Neural progenitor cell (in vitro differentiated cells): ENCODE results near the gene ATP1B3. TPM values are rescaled to one million over a fixed set of nuclear protein-coding genes. Genes with fewer than 3 reads are reported as not detected.

ENCODE experiments used
- DNase-seq: peaks from one replicate; pipeline ENCODE4 v3.0.0-alpha.2; 2016; ENCODE audit warnings: low spot score
- H2AFZ ChIP-seq: fragments of 200-600 bp; sonication (generic); replicated peaks from 2 replicates; pipeline ENCODE4 v1.6.1; 2016; ENCODE audit warnings: antibody characterized with exemption
- H3F3A ChIP-seq: fragments of 200-600 bp; sonication (generic); 2 replicates; pipeline ENCODE4 v1.6.1; 2016; ENCODE audit warnings: antibody characterized with exemption, low read depth
- H3K27ac ChIP-seq: fragments of 200-600 bp; sonication (generic); 2 replicates; pipeline ENCODE4 v1.5.1; 2016; ENCODE audit warnings: mild to moderate bottlenecking
- H3K27me3 ChIP-seq: fragments of 200-600 bp; sonication (generic); 2 replicates; pipeline ENCODE4 v1.6.1; 2016; ENCODE audit warnings: mild to moderate bottlenecking, moderate library complexity
- H3K36me3 ChIP-seq: fragments of 200-600 bp; sonication (generic); 2 replicates; pipeline ENCODE4 v1.5.1; 2016
- H3K4me1 ChIP-seq: fragments of 200-600 bp; sonication (generic); 2 replicates; pipeline ENCODE4 v1.6.1; 2016; ENCODE audit warnings: mixed run types
- H3K4me2 ChIP-seq: fragments of 200-600 bp; sonication (generic); 2 replicates; pipeline ENCODE4 v1.6.1; 2016
- H3K4me3 ChIP-seq: fragments of 200-600 bp; sonication (generic); 2 replicates; pipeline ENCODE4 v1.5.1; 2016
- H3K79me2 ChIP-seq: fragments of 200-600 bp; sonication (generic); 2 replicates; pipeline ENCODE4 v1.6.1; 2016; ENCODE audit warnings: low read depth
- H3K9ac ChIP-seq: fragments of 200-600 bp; sonication (generic); 2 replicates; pipeline ENCODE4 v1.6.1; 2016
- H3K9me3 ChIP-seq: fragments of 200-600 bp; sonication (generic); 2 replicates; pipeline ENCODE4 v1.5.1; 2016; ENCODE audit warnings: low read depth
- H4K20me1 ChIP-seq: fragments of 200-600 bp; sonication (generic); 2 replicates; pipeline ENCODE4 v1.6.1; 2016; ENCODE audit warnings: low read depth
- H3K27ac Mint-ChIP-seq: 3 replicates; pipeline ENCODE4 v1.8.0; 2021; ENCODE audit warnings: mixed read lengths
- H3K27me3 Mint-ChIP-seq: 2 replicates; pipeline ENCODE4 v1.8.0; 2022; ENCODE audit warnings: low read depth, mild to moderate bottlenecking, inconsistent platforms, moderate library complexity, mixed read lengths; ENCODE audit not compliant: insufficient read depth
- H3K36me3 Mint-ChIP-seq: 3 replicates; pipeline ENCODE4 v1.8.0; 2021; ENCODE audit warnings: mixed read lengths
- H3K4me1 Mint-ChIP-seq: 3 replicates; pipeline ENCODE4 v1.8.0; 2021; ENCODE audit warnings: mixed read lengths
- H3K4me3 Mint-ChIP-seq: 3 replicates; pipeline ENCODE4 v1.8.0; 2021; ENCODE audit warnings: mild to moderate bottlenecking, moderate library complexity, mixed read lengths
- H3K9me3 Mint-ChIP-seq: 3 replicates; pipeline ENCODE4 v1.8.0; 2020; ENCODE audit warnings: mixed read lengths
- CTCF ChIP-seq: fragments of 200-600 bp; sonication (generic); IDR thresholded peaks from 2 replicates; pipeline ENCODE4 v1.5.1; 2017; ENCODE audit warnings: antibody characterized with exemption, mild to moderate bottlenecking
- EZH2 ChIP-seq: fragments of 200-600 bp; sonication (generic); IDR thresholded peaks from 2 replicates; pipeline ENCODE4 v1.6.1; 2017; ENCODE audit warnings: antibody characterized with exemption, mild to moderate bottlenecking, moderate library complexity
- EZH2phosphoT487 ChIP-seq: fragments of 200-600 bp; sonication (generic); IDR thresholded peaks from 2 replicates; pipeline ENCODE4 v1.6.1; 2017; ENCODE audit warnings: antibody characterized with exemption
- total RNA-seq: library from RNA; depleted of rRNA; stranded (reverse); fragments of >200 nt; gene quantifications from 2 replicates; pipeline ENCODE4 v1.2.3, GENCODE V29; 2015; ENCODE audit warnings: low replicate concordance

ATP1B3 gene
- total RNA-seq, 1 donor from 2014 or later: 95.6 TPM

- H3K9me3 ChIP-seq: no peaks in the 10 kb centered on the region
- H3K27ac ChIP-seq: no peak overlapping the region
- peaks cover 19% of the 10 kb centered on the region for H4K20me1 ChIP-seq
- no peak overlapping the region for H3K4me3 Mint-ChIP-seq
- no peak for TF ChIP-seq EZH2phosphoT487
- peaks cover 3% of the 10 kb centered on the region for H3K36me3 ChIP-seq
- no peak overlapping the region for H3K27ac Mint-ChIP-seq
- H3K4me2 ChIP-seq: no peak overlapping the region
- H3F3A ChIP-seq: peaks cover 15% of the 10 kb centered on the region
- H2AFZ ChIP-seq: no peak overlapping the region
- H3K9me3 Mint-ChIP-seq: no peaks in the 10 kb centered on the region
- peaks cover 30% of the 10 kb centered on the region for H3K36me3 Mint-ChIP-seq
- H3K79me2 ChIP-seq: no peaks in the 10 kb centered on the region
- H3K27me3 Mint-ChIP-seq: peaks cover 2% of the 10 kb centered on the region
- no peak overlapping the region for H3K9ac ChIP-seq
- H3K4me1 ChIP-seq: peaks cover 21% of the 10 kb centered on the region
- H3K4me3 ChIP-seq: no peak overlapping the region
- DNase-seq: no peak
- H3K4me1 Mint-ChIP-seq: peaks cover 31% of the 10 kb centered on the region
- no peaks in the 10 kb centered on the region for H3K27me3 ChIP-seq
Observed at GRCh38 chr3:141952611-141953010, 76.2 kb downstream of the ATP1B3 start.

GRCh38 chr3:141955175-141955574, 78.7 kb downstream of the ATP1B3 start:
- peak; percentile 57 for DNase-seq
- Histone ChIP-seq H3K36me3 (peaks cover 11% of the 10 kb centered on the region), H3K27me3 (no peaks in the 10 kb centered on the region), H3K4me2 (peak overlapping the region; percentile 67), H3K79me2 (no peaks in the 10 kb centered on the region), H3F3A (peaks cover 15% of the 10 kb centered on the region), H3K4me1 (peaks cover 21% of the 10 kb centered on the region), H2AFZ (no peak overlapping the region), H3K4me3 (no peak overlapping the region), H3K9me3 (no peaks in the 10 kb centered on the region), H3K9ac (no peak overlapping the region), H4K20me1 (peaks cover 19% of the 10 kb centered on the region), H3K27ac (peak overlapping the region; percentile 73)
- peaks cover 41% of the 10 kb centered on the region for H3K36me3 Mint-ChIP-seq
- H3K4me1 Mint-ChIP-seq: peaks cover 31% of the 10 kb centered on the region
- peak overlapping the region; percentile 39 for H3K27ac Mint-ChIP-seq
- H3K27me3 Mint-ChIP-seq: no peaks in the 10 kb centered on the region
- peaks cover 2% of the 10 kb centered on the region for H3K9me3 Mint-ChIP-seq
- TF ChIP-seq EZH2phosphoT487 (no peak), EZH2 (no peak), CTCF (no peak)
- peak overlapping the region; percentile 18 for H3K4me3 Mint-ChIP-seq

GRCh38 chr3:141959589-141960554, 83.4 kb downstream of the ATP1B3 start:
- Mint-ChIP-seq H3K27me3 (no peaks in the 10 kb centered on the region), H3K4me1 (peaks cover 11% of the 10 kb centered on the region), H3K36me3 (peaks cover 45% of the 10 kb centered on the region), H3K9me3 (peaks cover 2% of the 10 kb centered on the region), H3K27ac (no peak overlapping the region), H3K4me3 (no peak overlapping the region)
- Histone ChIP-seq H3K27me3 (no peaks in the 10 kb centered on the region), H3K27ac (no peak overlapping the region), H2AFZ (no peak overlapping the region), H3K4me2 (no peak overlapping the region), H3K9me3 (no peaks in the 10 kb centered on the region), H3K4me1 (peaks cover 8% of the 10 kb centered on the region), H4K20me1 (peaks cover 11% of the 10 kb centered on the region), H3F3A (peaks cover 15% of the 10 kb centered on the region), H3K36me3 (peaks cover 14% of the 10 kb centered on the region), H3K79me2 (no peaks in the 10 kb centered on the region), H3K4me3 (no peak overlapping the region), H3K9ac (no peak overlapping the region)
- no peak for DNase-seq
- TF ChIP-seq EZH2phosphoT487 (no peak), CTCF (no peak), EZH2 (no peak)

GRCh38 chr3:141960731-141961130, 84.3 kb downstream of the ATP1B3 start:
- H3K4me3 Mint-ChIP-seq: no peak overlapping the region
- H3K27ac Mint-ChIP-seq: no peak overlapping the region

More at GRCh38 chr3:141960731-141961130, 84.3 kb downstream of the ATP1B3 start:
- H3K4me3 ChIP-seq: no peak overlapping the region
- TF ChIP-seq CTCF: no peak
- no peak for TF ChIP-seq EZH2phosphoT487
- no peak for TF ChIP-seq EZH2
- no peaks in the 10 kb centered on the region for H3K27me3 ChIP-seq
- no peaks in the 10 kb centered on the region for H3K4me1 ChIP-seq
- Mint-ChIP-seq H3K4me1 (peaks cover 4% of the 10 kb centered on the region), H3K27me3 (no peaks in the 10 kb centered on the region), H3K36me3 (peaks cover 45% of the 10 kb centered on the region), H3K9me3 (peaks cover 2% of the 10 kb centered on the region)
- H2AFZ ChIP-seq: no peak overlapping the region
- H3K9ac ChIP-seq: no peak overlapping the region
- no peaks in the 10 kb centered on the region for H3K9me3 ChIP-seq
- H3K27ac ChIP-seq: no peak overlapping the region
- no peak overlapping the region for H3K4me2 ChIP-seq
- H3K79me2 ChIP-seq: no peaks in the 10 kb centered on the region
- H3F3A ChIP-seq: peaks cover 7% of the 10 kb centered on the region
- peaks cover 14% of the 10 kb centered on the region for H3K36me3 ChIP-seq
- peak; percentile 31 for DNase-seq
- peaks cover 6% of the 10 kb centered on the region for H4K20me1 ChIP-seq
